ENCODE data around the gene FAM118A.
"Not testable (repeated sequence)": the region's sequence is repeated elsewhere in the genome, so short reads cannot be mapped to it uniquely, and the experiment has no call there.

FAM118A gene

GRCh38 chr22:45294030-45294429 lies 15.7 kb upstream of the FAM118A start:
- H3K4me3 ChIP-seq (replicated peaks; ENCODE audit: low read depth, low read length): no peak overlapping the region
- TF ChIP-seq, protein P1, sequence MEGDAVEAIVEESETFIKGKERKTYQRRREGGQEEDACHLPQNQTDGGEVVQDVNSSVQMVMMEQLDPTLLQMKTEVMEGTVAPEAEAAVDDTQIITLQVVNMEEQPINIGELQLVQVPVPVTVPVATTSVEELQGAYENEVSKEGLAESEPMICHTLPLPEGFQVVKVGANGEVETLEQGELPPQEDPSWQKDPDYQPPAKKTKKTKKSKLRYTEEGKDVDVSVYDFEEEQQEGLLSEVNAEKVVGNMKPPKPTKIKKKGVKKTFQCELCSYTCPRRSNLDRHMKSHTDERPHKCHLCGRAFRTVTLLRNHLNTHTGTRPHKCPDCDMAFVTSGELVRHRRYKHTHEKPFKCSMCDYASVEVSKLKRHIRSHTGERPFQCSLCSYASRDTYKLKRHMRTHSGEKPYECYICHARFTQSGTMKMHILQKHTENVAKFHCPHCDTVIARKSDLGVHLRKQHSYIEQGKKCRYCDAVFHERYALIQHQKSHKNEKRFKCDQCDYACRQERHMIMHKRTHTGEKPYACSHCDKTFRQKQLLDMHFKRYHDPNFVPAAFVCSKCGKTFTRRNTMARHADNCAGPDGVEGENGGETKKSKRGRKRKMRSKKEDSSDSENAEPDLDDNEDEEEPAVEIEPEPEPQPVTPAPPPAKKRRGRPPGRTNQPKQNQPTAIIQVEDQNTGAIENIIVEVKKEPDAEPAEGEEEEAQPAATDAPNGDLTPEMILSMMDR (IDR thresholded peaks at IDR 0.05; ENCODE audit: low read length, missing control alignments): no peak

GRCh38 chr22:45295004-45295403 lies 14.7 kb upstream of the FAM118A start:
- not testable (repeated sequence) for DNase-seq (ENCODE audit: low read depth); H3K4me3 ChIP-seq (replicated peaks; ENCODE audit: low read depth, low read length)

More at GRCh38 chr22:45294030-45294429, 15.7 kb upstream of the FAM118A start:
- DNase-seq (ENCODE audit: low read depth): no peak

DNA sequence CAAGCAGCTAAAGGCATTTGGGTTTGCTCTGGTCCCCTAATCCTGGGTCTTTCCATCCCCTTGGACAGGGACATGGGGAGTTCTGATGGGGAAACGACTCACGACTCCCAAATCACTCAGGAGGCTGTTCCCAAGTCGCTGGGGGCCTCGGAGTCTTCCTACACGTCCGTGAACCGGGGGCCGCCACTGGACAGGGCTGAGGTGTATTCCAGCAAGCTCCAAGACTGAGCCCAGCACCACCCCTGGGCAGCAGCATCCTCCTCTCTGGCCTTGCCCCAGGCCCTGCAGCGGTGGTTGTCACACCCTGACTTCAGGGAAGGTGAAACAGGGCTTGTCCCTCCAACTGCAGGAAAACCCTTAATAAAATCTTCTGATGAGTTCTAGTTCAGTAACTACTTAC lies 14.2 kb upstream of the FAM118A start:
- no peak for DNase-seq (ENCODE audit: low read depth)
- TF ChIP-seq, protein P1 (IDR thresholded peaks at IDR 0.05; ENCODE audit: low read length, missing control alignments): no peak
- no peak overlapping the region for H3K4me3 ChIP-seq (replicated peaks; ENCODE audit: low read depth, low read length)

DNA sequence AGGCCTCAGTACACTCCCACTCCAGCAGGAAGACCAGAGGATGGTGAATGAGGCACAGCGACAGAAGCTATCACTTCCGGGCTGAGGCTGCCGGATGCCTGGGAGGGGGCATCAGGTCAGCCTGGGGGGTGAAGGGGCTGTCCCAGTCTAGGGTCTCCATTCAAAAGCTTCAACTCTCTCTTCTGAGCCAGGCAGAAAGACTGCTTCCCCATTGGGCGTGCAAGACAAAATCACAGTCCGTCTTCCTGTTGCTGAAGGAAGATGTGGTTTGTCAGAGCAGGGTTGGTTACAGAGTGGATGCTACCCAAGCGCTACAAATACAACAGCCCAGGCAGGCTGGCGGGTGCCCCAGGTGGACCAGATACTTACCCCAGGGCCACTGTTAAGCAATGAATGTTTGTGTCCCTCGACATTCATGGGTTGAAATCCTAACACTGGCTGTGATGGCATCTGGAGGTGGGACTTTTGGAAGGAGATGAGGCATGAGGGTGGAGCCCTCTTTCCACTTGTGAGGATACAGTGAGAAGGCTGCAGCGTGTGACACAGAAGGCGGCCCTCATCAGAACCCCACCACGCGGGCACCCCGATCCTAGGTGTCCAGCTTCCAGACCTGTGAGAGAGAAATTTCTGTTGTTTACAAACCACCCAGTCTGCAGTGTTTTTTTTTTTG lies 13.0 kb upstream of the FAM118A start:
- no peak for DNase-seq (ENCODE audit: low read depth)
- TF ChIP-seq, protein P1 (IDR thresholded peaks at IDR 0.05; ENCODE audit: low read length, missing control alignments): no peak
- no peak overlapping the region for H3K4me3 ChIP-seq (replicated peaks; ENCODE audit: low read depth, low read length)

DNA sequence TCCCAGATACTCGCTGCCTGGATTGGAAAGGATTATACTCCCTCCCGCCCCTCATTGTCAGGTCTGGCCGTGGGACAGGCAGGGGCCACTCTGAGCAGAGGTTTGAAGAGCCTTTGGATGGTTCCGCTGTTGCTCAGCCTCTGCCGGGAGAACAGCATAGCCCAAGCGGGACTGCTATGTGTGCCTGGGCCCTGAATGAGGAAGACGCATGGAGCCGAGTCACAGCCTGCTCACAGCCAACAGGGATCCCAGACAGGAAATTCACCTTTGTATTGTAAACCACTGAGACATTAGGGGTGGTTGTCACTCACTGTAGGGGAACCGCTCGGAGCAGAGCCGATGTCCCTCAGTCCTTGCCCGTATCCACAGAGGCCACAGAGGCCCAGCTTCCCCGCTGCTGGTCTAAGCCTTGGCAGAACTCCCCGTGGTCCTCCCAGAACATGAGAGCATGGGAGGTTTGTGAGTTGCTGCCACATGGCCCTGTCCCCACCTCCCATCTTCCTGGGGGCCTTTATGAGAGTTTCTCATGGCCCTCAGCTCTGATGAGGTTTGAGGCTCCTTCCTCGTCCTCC lies 10.7 kb upstream of the FAM118A start:
- TF ChIP-seq, protein P1 (IDR thresholded peaks at IDR 0.05; ENCODE audit: low read length, missing control alignments): no peak
- DNase-seq (ENCODE audit: low read depth): no peak

DNA sequence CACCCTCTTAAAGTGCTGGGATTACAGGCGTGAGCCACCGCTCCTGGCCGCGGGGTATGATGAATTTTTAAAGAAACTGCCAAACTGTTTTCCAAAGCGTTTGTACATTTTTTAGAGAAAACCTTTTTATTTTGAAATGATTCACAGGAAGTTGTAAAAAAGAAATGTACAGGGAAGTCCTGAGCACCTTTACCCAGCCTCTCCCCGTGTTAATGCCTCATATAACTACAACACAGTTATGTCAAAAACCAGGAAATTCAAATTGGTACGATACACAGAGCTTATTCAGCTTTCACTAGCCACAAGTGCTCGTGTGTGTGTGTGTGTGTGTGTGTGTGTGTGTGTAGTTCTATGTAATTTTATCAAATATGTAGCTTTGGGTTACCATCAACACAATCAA lies 7.0 kb upstream of the FAM118A start:
- TF ChIP-seq, protein P1 (IDR thresholded peaks at IDR 0.05; ENCODE audit: low read length, missing control alignments): no peak
- no peak overlapping the region for H3K4me3 ChIP-seq (replicated peaks; ENCODE audit: low read depth, low read length)
- no peak for DNase-seq (ENCODE audit: low read depth)

More for the DNA sequence above, 10.7 kb upstream of the FAM118A start:
- no peak overlapping the region for H3K4me3 ChIP-seq (replicated peaks; ENCODE audit: low read depth, low read length)

DNA sequence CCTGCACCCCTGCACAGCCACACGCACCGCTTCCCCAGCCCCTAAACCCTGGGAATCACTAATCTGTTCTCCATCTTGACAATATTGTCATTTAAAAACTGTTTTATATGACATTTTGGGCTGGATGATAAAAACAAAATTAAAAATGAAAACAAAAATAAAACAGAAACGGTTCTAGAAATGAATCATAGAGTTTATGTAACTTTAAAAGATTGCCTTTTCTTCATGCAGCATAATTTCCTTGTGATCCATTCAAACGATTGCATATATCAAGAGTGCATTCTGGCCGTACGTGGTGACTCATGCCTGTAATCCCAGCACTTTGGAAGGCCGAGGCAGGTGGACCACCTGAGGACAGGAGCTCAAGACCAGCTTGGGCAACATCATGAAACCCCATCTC lies 6.6 kb upstream of the FAM118A start:
- H3K4me3 ChIP-seq (replicated peaks; ENCODE audit: low read depth, low read length): no peak overlapping the region
- TF ChIP-seq, protein P1 (IDR thresholded peaks at IDR 0.05; ENCODE audit: low read length, missing control alignments): no peak
- no peak for DNase-seq (ENCODE audit: low read depth)

Data from fibroblast of pulmonary artery (primary cell).